Fibroblast of peridontal ligament (primary cell): ENCODE results near the gene RASAL3.
"Not testable (repeated sequence)": the region's sequence is repeated elsewhere in the genome, so short reads cannot be mapped to it uniquely, and the experiment has no call there.

Experiments
- DNase-seq: peaks from one replicate; pipeline ENCODE4 v3.0.0-alpha.2; 2010; ENCODE audit errors: extremely low read depth

Gene RASAL3

GRCh38 chr19:15473821-15474220 lies 9.5 kb upstream of the RASAL3 start:
- DNase-seq, result not testable (repeated sequence)

GRCh38 chr19:15471639-15472101 lies 7.3 kb upstream of the RASAL3 start:
- no peak for DNase-seq

GRCh38 chr19:15469513-15470297 lies 5.4 kb upstream of the RASAL3 start:
- DNase-seq, result no peak

- DNase-seq, result no peak
Observed at GRCh38 chr19:15468675-15469512, 4.5 kb upstream of the RASAL3 start.

GRCh38 chr19:15467734-15468214 lies 3.4 kb upstream of the RASAL3 start:
- DNase-seq, result no peak

GRCh38 chr19:15466851-15467733 lies 2.7 kb upstream of the RASAL3 start:
- DNase-seq, result no peak

GRCh38 chr19:15463861-15464371 lies 428 bp downstream of the RASAL3 start:
- no peak for DNase-seq

GRCh38 chr19:15461694-15462093 lies 2.6 kb downstream of the RASAL3 start:
- DNase-seq, result no peak

- no peak for DNase-seq
Observed at GRCh38 chr19:15457701-15458484, 6.5 kb downstream of the RASAL3 start.

GRCh38 chr19:15456871-15457700 lies 7.3 kb downstream of the RASAL3 start:
- DNase-seq, result no peak

- no peak for DNase-seq
Observed at GRCh38 chr19:15456441-15456840, 7.9 kb downstream of the RASAL3 start.

GRCh38 chr19:15455996-15456395 lies 8.3 kb downstream of the RASAL3 start:
- DNase-seq, result no peak

- DNase-seq, result no peak
Observed at GRCh38 chr19:15453906-15454860, 10.2 kb downstream of the RASAL3 start.

- no peak for DNase-seq
Observed at GRCh38 chr19:15453091-15453578, 11.2 kb downstream of the RASAL3 start.

- peak; percentile 60 for DNase-seq
Observed at GRCh38 chr19:15452111-15453047, 12.0 kb downstream of the RASAL3 start.

- no peak for DNase-seq
Observed at GRCh38 chr19:15450528-15450890, 13.8 kb downstream of the RASAL3 start.
